ENCODE results near the gene ZNF786.

ZNF786 gene

DNA sequence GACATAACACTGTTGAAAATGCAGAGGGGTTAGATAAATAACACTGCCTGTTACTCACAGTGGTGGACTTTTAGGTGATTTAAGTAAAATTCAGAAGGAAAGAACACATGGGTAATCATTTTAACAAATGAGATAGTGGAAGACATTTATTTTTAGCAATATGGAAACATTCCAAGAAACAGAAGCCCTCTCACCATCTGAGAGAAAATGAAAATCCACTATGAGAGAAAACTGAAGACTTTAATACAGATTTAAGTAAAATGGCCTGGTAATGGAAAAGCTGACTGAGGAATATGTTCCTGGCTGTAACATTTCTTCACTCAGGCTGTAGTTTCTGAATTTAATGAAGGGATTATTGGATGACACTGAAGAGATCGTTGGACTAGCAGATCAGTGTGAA is 12.1 kb upstream of the ZNF786 start:
- H3K14ac ChIP-seq (ENCODE audit: low read length in 2 of 2): no peak overlapping the region
- DNase-seq: no peak
- H2BK15ac ChIP-seq (ENCODE audit: low read depth, poor library complexity, severe bottlenecking): no peak overlapping the region
- no peak overlapping the region for H2AK5ac ChIP-seq (ENCODE audit: low read length, severe bottlenecking)
- no peak overlapping the region for H3K18ac ChIP-seq (ENCODE audit: low read depth in 1 of 2, low read length in 2 of 2)
- 83% methylated on average over 1 of the region's 1 CpG for WGBS
- H3K9me3 ChIP-seq (ENCODE audit: control insufficient read depth, low read length): no peaks in the 10 kb centered on the region
- H2AFZ ChIP-seq (ENCODE audit: low read depth, low read length): no peak overlapping the region
- no peak overlapping the region for H3K4me3 ChIP-seq (ENCODE audit: insufficient read depth in 1 of 2, low read depth in 1 of 2, low read length in 2 of 2)
- no peak overlapping the region for H3K23ac ChIP-seq (ENCODE audit: low read length in 2 of 2)
- peaks cover 22 to 24% of the 10 kb centered on the region in 2 experiments for H3K36me3 ChIP-seq (ENCODE audit: control insufficient read depth in 1 of 2, insufficient read depth in 2 of 2, low read depth in 1 of 2, low read length in 2 of 2)
- no peak overlapping the region for H3K27ac ChIP-seq (ENCODE audit: low read length, poor library complexity, severe bottlenecking)
- H2BK5ac ChIP-seq (ENCODE audit: low read depth, low read length, poor library complexity, severe bottlenecking): no peak overlapping the region
- no peaks in the 10 kb centered on the region for H3K4me1 ChIP-seq (ENCODE audit: control insufficient read depth, insufficient read depth, low read depth, low read length)
- no peak overlapping the region for H2BK120ac ChIP-seq (ENCODE audit: low read depth, low read length)
- H3K27me3 ChIP-seq (ENCODE audit: control insufficient read depth in 1 of 2, insufficient read depth in 1 of 2, low read length in 2 of 2): no peaks in the 10 kb centered on the region
- no peak overlapping the region for H2BK12ac ChIP-seq (ENCODE audit: low read length in 2 of 2)
- no peak overlapping the region for H4K8ac ChIP-seq (ENCODE audit: low read length)
- no peak overlapping the region for H3K4me2 ChIP-seq (ENCODE audit: low read length, poor library complexity, severe bottlenecking)
- no peaks in the 10 kb centered on the region for H3K79me1 ChIP-seq (replicated peaks; ENCODE audit: low read length, poor library complexity, severe bottlenecking)
- no peak overlapping the region for H3K9ac ChIP-seq (ENCODE audit: low read length)
- no peak overlapping the region for H3K4ac ChIP-seq (ENCODE audit: low read depth in 1 of 2, low read length in 2 of 2)
- no peak overlapping the region for H4K91ac ChIP-seq (ENCODE audit: low read length)

DNA sequence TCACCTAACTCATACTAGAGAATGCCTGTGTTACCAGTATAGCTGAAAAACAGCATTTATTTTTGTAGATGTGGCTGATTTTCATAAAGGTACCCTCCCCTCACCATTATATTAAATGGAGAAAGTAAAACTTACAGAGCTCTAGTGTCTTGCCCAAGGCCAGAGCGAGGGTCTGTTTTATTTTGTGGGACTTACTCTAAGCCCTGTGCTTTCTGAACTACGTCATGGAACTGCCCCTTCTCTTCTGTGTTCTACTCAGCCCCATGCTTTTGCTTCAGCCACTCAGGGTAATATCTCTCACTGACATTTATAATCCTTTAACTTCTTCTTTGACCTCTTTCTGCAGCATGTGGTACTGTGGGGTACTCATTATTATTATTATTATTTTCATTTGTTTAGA is 10.3 kb upstream of the ZNF786 start:
- Histone ChIP-seq H3K23ac (ENCODE audit: low read length in 2 of 2) (no peak overlapping the region), H2BK5ac (ENCODE audit: low read depth, low read length, poor library complexity, severe bottlenecking) (no peak overlapping the region), H3K14ac (ENCODE audit: low read length in 2 of 2) (no peak overlapping the region), H4K8ac (ENCODE audit: low read length) (no peak overlapping the region), H4K91ac (ENCODE audit: low read length) (no peak overlapping the region), H3K4me1 (ENCODE audit: control insufficient read depth, insufficient read depth, low read depth, low read length) (no peaks in the 10 kb centered on the region), H3K27ac (ENCODE audit: low read length, poor library complexity, severe bottlenecking) (no peak overlapping the region), H2BK15ac (ENCODE audit: low read depth, poor library complexity, severe bottlenecking) (no peak overlapping the region), H3K79me1 (replicated peaks; ENCODE audit: low read length, poor library complexity, severe bottlenecking) (no peaks in the 10 kb centered on the region), H2BK120ac (ENCODE audit: low read depth, low read length) (no peak overlapping the region), H2BK12ac (ENCODE audit: low read length in 2 of 2) (no peak overlapping the region), H2AFZ (ENCODE audit: low read depth, low read length) (no peak overlapping the region), H3K4me2 (ENCODE audit: low read length, poor library complexity, severe bottlenecking) (no peak overlapping the region), H3K18ac (ENCODE audit: low read depth in 1 of 2, low read length in 2 of 2) (no peak overlapping the region), H3K36me3 (ENCODE audit: control insufficient read depth in 1 of 2, insufficient read depth in 2 of 2, low read depth in 1 of 2, low read length in 2 of 2) (peaks cover 22 to 24% of the 10 kb centered on the region in 2 experiments), H3K9me3 (ENCODE audit: control insufficient read depth, low read length) (no peaks in the 10 kb centered on the region), H3K4me3 (ENCODE audit: insufficient read depth in 1 of 2, low read depth in 1 of 2, low read length in 2 of 2) (no peak overlapping the region), H2AK5ac (ENCODE audit: low read length, severe bottlenecking) (no peak overlapping the region), H3K4ac (ENCODE audit: low read depth in 1 of 2, low read length in 2 of 2) (no peak overlapping the region), H3K9ac (ENCODE audit: low read length) (no peak overlapping the region), H3K27me3 (ENCODE audit: control insufficient read depth in 1 of 2, insufficient read depth in 1 of 2, low read length in 2 of 2) (no peaks in the 10 kb centered on the region)
- 83% methylated on average over 2 of the region's 2 CpGs for WGBS
- DNase-seq: no peak

DNA sequence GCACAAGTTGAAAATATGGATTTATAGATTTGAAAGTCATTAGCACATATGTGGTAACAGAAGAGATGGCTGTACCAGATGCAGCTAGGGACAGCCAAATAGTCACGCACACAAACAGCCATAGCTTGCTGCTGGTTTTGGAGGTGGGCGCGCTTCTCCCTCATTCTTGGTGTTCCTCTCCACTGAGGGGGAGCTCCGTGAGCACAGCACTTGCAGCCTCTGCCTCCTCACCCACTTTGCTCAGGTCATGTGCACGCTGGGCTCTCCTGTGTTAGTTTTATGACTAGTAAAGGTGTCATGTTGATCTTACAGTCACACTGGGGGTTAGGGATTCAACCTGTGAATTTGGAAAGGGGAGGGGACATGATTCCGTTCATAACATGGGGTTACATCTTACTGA is 8.5 kb upstream of the ZNF786 start:
- Histone ChIP-seq H3K9me3 (ENCODE audit: control insufficient read depth, low read length) (no peaks in the 10 kb centered on the region), H3K79me1 (replicated peaks; ENCODE audit: low read length, poor library complexity, severe bottlenecking) (no peaks in the 10 kb centered on the region), H2BK12ac (ENCODE audit: low read length in 2 of 2) (no peak overlapping the region), H2BK120ac (ENCODE audit: low read depth, low read length) (no peak overlapping the region), H3K23ac (ENCODE audit: low read length in 2 of 2) (no peak overlapping the region), H3K4me1 (ENCODE audit: control insufficient read depth, insufficient read depth, low read depth, low read length) (no peaks in the 10 kb centered on the region), H3K27ac (ENCODE audit: low read length, poor library complexity, severe bottlenecking) (no peak overlapping the region), H4K8ac (ENCODE audit: low read length) (no peak overlapping the region), H3K4me3 (ENCODE audit: insufficient read depth in 1 of 2, low read depth in 1 of 2, low read length in 2 of 2) (no peak overlapping the region), H2BK15ac (ENCODE audit: low read depth, poor library complexity, severe bottlenecking) (no peak overlapping the region), H3K4me2 (ENCODE audit: low read length, poor library complexity, severe bottlenecking) (no peak overlapping the region), H3K4ac (ENCODE audit: low read depth in 1 of 2, low read length in 2 of 2) (no peak overlapping the region), H2AK5ac (ENCODE audit: low read length, severe bottlenecking) (no peak overlapping the region), H3K27me3 (ENCODE audit: control insufficient read depth in 1 of 2, insufficient read depth in 1 of 2, low read length in 2 of 2) (no peaks in the 10 kb centered on the region), H3K14ac (ENCODE audit: low read length in 2 of 2) (no peak overlapping the region), H3K18ac (ENCODE audit: low read depth in 1 of 2, low read length in 2 of 2) (no peak overlapping the region), H2AFZ (ENCODE audit: low read depth, low read length) (no peak overlapping the region), H2BK5ac (ENCODE audit: low read depth, low read length, poor library complexity, severe bottlenecking) (no peak overlapping the region), H3K36me3 (ENCODE audit: control insufficient read depth in 1 of 2, insufficient read depth in 2 of 2, low read depth in 1 of 2, low read length in 2 of 2) (peaks cover 11% of the 10 kb centered on the region in 2 experiments), H3K9ac (ENCODE audit: low read length) (no peak overlapping the region), H4K91ac (ENCODE audit: low read length) (peak overlapping the region; percentile 56)
- WGBS: 96% methylated on average over 6 of the region's 6 CpGs
- DNase-seq: no peak

DNA sequence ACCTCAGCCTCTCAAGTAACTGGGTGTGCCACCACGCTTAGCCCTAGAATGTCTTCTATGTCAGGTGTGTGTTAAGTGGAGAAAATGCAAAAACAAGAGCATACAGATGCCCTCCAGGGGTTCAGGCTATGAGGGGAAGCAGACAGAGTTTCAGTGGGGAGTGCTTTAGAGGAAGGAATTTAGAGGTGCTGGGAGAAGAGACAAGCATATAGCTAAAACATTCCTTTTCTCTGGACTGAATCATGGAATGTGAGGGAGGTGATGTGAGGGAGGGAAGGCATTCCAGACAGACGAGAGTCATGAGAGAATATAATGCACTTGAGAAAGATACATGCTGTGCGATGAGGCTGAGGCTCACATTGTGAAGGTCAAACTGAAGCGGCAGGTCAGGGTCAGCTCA is 6.6 kb upstream of the ZNF786 start:
- Histone ChIP-seq H2BK15ac (ENCODE audit: low read depth, poor library complexity, severe bottlenecking) (no peak overlapping the region), H3K4me1 (ENCODE audit: control insufficient read depth, insufficient read depth, low read depth, low read length) (no peaks in the 10 kb centered on the region), H3K27ac (ENCODE audit: low read length, poor library complexity, severe bottlenecking) (peak overlapping the region; percentile 12), H2BK120ac (ENCODE audit: low read depth, low read length) (no peak overlapping the region), H3K9ac (ENCODE audit: low read length) (no peak overlapping the region), H3K4ac (ENCODE audit: low read depth in 1 of 2, low read length in 2 of 2) (no peak overlapping the region), H2BK5ac (ENCODE audit: low read depth, low read length, poor library complexity, severe bottlenecking) (no peak overlapping the region), H2AK5ac (ENCODE audit: low read length, severe bottlenecking) (no peak overlapping the region), H3K27me3 (ENCODE audit: control insufficient read depth in 1 of 2, insufficient read depth in 1 of 2, low read length in 2 of 2) (no peaks in the 10 kb centered on the region), H3K9me3 (ENCODE audit: control insufficient read depth, low read length) (no peaks in the 10 kb centered on the region), H4K91ac (ENCODE audit: low read length) (no peak overlapping the region), H3K79me1 (replicated peaks; ENCODE audit: low read length, poor library complexity, severe bottlenecking) (no peaks in the 10 kb centered on the region), H3K36me3 (ENCODE audit: control insufficient read depth in 1 of 2, insufficient read depth in 2 of 2, low read depth in 1 of 2, low read length in 2 of 2) (no peaks in the 10 kb centered on the region), H3K23ac (ENCODE audit: low read length in 2 of 2) (no peak overlapping the region), H3K18ac (ENCODE audit: low read depth in 1 of 2, low read length in 2 of 2) (no peak overlapping the region), H3K4me2 (ENCODE audit: low read length, poor library complexity, severe bottlenecking) (no peak overlapping the region), H3K4me3 (ENCODE audit: insufficient read depth in 1 of 2, low read depth in 1 of 2, low read length in 2 of 2) (no peak overlapping the region), H2BK12ac (ENCODE audit: low read length in 2 of 2) (no peak overlapping the region), H3K14ac (ENCODE audit: low read length in 2 of 2) (no peak overlapping the region), H4K8ac (ENCODE audit: low read length) (no peak overlapping the region), H2AFZ (ENCODE audit: low read depth, low read length) (no peak overlapping the region)
- no peak for DNase-seq
- 70% methylated on average over 4 of the region's 4 CpGs for WGBS
